Raji (cell line): ENCODE data around the gene SLC36A4.

Source experiments
- POLR2A ChIP-seq: IDR thresholded peaks from 2 replicates; pipeline ENCODE4 v1.6.1; 2011; ENCODE audit warnings: low read depth, low read length, control low read depth; ENCODE audit not compliant: insufficient read depth

SLC36A4 gene

GRCh38 chr11:93199616-93200015, 1.8 kb upstream of the SLC36A4 start:
- TF ChIP-seq POLR2A = no peak

- no peak for TF ChIP-seq POLR2A
Measured at GRCh38 chr11:93198215-93198845, 539 bp upstream of the SLC36A4 start.

GRCh38 chr11:93196816-93197379, 893 bp downstream of the SLC36A4 start:
- TF ChIP-seq POLR2A = no peak

DNA sequence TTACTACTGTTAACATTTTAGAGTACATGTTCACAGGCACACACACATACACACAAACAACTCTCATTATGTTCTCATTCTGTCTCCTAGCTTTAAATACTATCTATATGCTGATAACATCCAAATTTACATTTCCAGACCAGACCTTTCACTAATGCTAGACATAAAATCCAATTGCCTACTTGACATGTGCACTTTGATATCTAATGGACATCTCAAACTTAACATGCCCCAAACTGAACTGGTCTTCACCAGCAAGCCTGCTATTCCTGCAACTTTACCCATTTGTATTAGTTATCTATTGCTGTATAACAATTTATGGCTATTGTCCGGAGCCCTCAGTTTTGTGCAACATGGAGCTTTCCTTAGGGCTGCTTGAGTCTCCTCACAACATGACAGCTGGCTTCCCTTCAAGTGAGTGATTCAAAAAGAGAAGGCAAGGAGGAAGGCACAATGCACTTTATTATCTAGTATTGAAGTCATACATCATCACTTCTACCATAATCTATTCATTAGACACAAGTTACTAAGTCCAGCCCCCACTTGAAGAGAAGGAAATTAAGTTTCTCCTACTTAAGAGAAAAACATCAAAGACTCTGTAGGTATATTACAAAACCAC, 3.0 kb downstream of the SLC36A4 start:
- TF ChIP-seq POLR2A = no peak

DNA sequence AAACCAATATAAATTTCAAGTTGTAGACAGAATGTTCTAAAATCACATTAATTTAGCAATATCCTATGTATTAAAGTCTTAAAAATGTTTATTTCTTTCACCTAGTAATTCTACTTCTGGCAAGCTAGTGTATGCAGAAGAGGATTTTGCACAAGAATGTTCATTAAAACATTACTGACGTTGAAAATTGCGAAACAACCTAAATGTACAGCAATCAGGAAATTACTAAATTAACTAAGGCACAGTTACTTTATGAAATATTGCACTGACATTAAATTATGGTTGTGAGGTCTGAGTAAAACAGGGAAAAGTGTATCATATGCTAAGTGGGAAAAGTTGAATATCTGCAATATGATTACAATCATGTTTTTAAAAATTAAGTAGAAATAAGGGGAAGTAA, 4.1 kb downstream of the SLC36A4 start:
- TF ChIP-seq POLR2A = no peak

DNA sequence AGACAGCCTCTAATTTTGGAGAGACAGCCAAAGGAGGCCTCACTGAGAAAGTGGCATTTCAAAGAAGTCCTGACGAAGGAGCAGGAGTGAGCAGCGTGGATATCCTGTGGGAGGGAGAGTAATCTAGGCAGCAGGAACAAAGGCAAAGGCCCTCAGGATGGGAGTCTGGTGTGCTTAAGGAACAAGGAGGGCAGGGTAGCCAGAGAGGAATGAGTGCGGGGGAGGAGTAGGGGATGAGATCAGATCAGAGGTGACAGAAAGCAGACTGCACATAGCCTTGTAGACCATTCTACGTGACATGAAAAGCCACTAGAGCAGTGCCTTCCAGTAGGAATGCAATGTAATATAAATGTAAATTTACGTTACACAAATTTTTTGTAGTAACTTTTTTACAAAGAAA, 5.6 kb downstream of the SLC36A4 start:
- TF ChIP-seq POLR2A = no peak

DNA sequence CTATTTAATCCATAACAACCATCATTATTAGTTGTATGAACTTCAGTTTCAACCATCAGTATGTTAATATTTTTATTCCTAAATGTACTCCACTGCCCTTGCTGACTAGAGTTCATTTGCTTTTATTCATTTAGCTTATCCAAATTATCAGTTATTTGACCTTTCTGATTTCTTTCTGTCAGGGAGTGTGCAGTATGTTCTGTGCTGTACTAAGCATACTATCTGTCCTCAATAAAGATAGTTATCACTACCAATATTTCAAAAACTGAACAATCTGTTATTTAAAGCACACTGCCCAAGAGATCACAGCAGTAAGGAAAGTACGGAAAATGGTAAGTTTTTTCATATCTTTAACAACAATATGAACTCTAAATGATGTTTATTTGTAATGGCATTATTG, 8.3 kb downstream of the SLC36A4 start:
- TF ChIP-seq POLR2A = no peak

- no peak for TF ChIP-seq POLR2A
Measured at GRCh38 chr11:93188726-93189125, 9.1 kb downstream of the SLC36A4 start.

DNA sequence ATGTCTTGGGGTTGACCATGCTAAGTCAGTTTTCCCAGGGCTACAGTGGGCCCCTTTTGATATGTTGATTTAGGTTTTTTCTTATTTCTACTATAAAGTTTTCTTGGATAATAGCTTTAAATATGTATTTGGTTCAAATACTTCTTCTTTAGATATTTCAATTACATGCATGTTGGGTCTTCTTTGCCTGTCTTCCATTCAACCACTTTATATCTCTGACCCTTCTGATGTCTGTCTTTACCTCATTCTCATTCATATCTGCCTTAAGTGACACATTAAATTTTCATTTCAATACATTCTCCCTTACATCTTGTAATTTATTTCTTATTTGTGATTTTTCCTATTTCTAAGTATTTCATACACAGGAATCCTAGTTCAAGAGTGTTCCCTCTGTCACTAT, 10.5 kb downstream of the SLC36A4 start:
- no peak for TF ChIP-seq POLR2A

DNA sequence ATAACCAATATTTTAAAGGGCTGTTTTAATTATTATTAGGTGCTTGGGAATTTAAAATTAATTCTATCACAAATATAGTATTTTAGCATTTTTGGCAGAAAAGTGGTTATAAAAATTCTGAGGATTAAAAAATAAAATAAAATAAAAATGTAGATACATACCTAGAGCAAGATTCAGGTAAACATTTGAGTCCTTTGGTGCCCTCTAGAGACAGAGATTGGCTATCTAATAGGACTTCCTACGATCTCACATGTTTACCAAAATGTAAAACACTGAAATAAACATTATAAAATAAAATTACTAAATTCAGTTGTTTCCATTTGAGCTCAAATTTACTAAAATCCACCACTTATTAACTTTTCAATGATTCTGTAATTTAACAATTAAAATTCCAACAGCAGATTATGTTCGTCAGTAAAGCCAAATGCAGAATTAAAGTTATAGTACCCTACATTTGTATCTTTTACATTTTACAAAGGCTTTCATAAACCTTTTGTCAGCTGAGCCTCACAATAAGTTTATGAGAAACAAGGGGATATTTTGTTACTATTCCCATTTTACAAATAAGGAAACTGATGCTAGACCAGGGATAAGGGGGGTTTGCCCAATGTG, 27.7 kb downstream of the SLC36A4 start:
- TF ChIP-seq POLR2A = no peak

GRCh38 chr11:93169143-93169542, 28.6 kb downstream of the SLC36A4 start:
- TF ChIP-seq POLR2A = no peak

GRCh38 chr11:93166862-93167261, 30.9 kb downstream of the SLC36A4 start:
- no peak for TF ChIP-seq POLR2A

DNA sequence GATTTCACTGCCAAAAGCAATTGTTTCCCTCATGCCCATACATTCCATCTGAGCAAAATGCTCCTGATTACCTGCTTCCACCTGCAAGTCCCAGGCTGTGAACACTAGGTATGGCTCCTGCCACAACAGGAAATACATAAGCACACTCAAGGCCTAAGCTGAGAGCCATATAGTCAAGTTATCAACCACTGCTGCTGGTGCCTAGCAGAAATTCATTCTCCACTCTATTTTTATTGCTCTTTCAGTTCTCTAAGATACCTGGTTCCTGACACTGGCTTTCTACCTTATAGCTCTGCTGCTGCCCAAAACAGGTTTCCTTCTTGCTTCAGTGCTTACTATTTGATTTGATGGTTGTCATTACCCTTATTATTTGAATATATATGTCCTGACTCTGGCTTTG, 31.6 kb downstream of the SLC36A4 start:
- no peak for TF ChIP-seq POLR2A

DNA sequence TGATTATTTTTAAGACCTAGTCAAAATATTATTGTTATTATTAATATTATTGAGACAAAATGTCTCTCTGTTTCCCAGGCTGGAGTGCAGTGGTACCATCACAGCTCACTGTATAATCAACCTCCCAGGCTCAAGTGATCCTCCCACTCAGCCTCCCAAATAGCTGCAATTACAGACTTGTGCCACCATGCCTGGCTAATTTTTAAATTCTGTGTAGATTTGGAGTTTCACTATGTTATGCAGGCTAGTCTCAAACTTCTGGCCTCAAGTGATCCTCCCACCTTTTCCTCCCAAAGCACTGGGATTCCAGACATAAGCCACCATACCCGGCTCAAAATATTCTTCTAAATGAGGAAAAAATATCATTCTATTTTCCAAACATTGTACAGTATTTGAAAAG, 37.0 kb downstream of the SLC36A4 start:
- TF ChIP-seq POLR2A = no peak

GRCh38 chr11:93160156-93160555, 37.6 kb downstream of the SLC36A4 start:
- TF ChIP-seq POLR2A = no peak

DNA sequence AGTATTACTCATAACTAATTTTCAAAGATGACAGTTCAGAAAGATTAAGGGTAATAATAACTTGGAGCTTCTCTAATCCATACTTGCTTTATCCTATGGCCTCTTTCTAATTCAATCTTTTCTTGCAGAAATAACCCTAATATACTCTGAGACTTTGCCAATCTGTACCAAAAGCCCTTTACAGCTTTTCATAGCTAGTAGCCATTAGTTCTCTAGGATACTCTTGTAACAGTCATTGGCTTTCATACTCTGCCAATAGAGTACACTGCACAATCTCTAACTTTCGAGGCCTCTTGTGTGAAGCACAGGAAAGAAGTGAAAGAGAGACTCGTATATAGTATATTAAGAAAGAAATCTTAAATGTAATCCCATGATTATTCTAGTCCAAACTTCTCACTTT, 38.1 kb downstream of the SLC36A4 start:
- TF ChIP-seq POLR2A = no peak
